Endothelial cell of umbilical vein (primary cell): ENCODE results near the gene ACTG1. TPM values are rescaled to one million over a fixed set of nuclear protein-coding genes. Genes with fewer than 3 reads are reported as not detected.

Experiments used
- BruUV-seq: library from RNA; stranded (reverse); fragments of 400-500 nt; replicated peaks from 2 replicates; lab custom pipeline; 2021; lab: Mats Ljungman, UMichigan
- CTCF ChIA-PET: fragments of 300-600, 350-600 bp; sonication (Branson Sonifier 250); formaldehyde crosslinking; loops from one replicate; lab custom pipeline; 2021; ENCODE audit warnings: antibody characterized with exemption, inconsistent platforms; lab: Charles Lee
- POLR2A ChIA-PET: fragments of 300-600, 350-600 bp; sonication (Branson Sonifier 250); formaldehyde crosslinking; loops from one replicate; lab custom pipeline; 2021; ENCODE audit warnings: antibody characterized with exemption, inconsistent platforms; lab: Charles Lee
- DNase-seq: peaks from one replicate; pipeline ENCODE4 v3.0.0-alpha.2; 2011; ENCODE audit warnings: low read depth, low spot score
- FAIRE-seq: peaks from 2 replicates; lab custom pipeline; 2011; peaks lifted over from hg19 to GRCh38; lab: Jason Lieb, UNC
- H2AFZ ChIP-seq: 2 replicates; pipeline ENCODE4 v1.6.0; 2012; ENCODE audit warnings: low read depth, low read length, control low read depth, inconsistent platforms
- H3K27ac ChIP-seq: 2 replicates; pipeline ENCODE4 v1.5.1; 2011; ENCODE audit warnings: low read depth, mild to moderate bottlenecking, control low read depth, low read length, moderate library complexity; ENCODE audit not compliant: insufficient read depth
- H3K27me3 ChIP-seq, 2 experiments: 2 replicates each; pipeline versions ENCODE4 v1.6.0 to v1.6.1; 2011; ENCODE audit warnings: low read length in 2 of 2, mixed read lengths in 1 of 2; ENCODE audit not compliant: control insufficient read depth in 2 of 2, insufficient read depth in 2 of 2
- H3K36me3 ChIP-seq, 2 experiments: 2 replicates in 1 of 2; 3 replicates in 1 of 2; pipeline ENCODE4 v1.5.1; 2011; ENCODE audit warnings: low read length in 2 of 2, mild to moderate bottlenecking in 1 of 2, moderate library complexity in 1 of 2; ENCODE audit not compliant: control insufficient read depth in 2 of 2, insufficient read depth in 2 of 2; ENCODE audit errors: extremely low read depth in 1 of 2
- H3K4me1 ChIP-seq: 3 replicates; pipeline ENCODE4 v1.5.1; 2011; ENCODE audit warnings: mild to moderate bottlenecking, low read length; ENCODE audit not compliant: control insufficient read depth, insufficient read depth; ENCODE audit errors: extremely low read depth
- H3K4me2 ChIP-seq: 2 replicates; pipeline ENCODE4 v1.6.1; 2011; ENCODE audit warnings: low read length, control low read depth, mixed read lengths; ENCODE audit not compliant: insufficient read depth
- H3K4me3 ChIP-seq, 3 experiments: fragments of 200-600 bp in 1 of 3; sonication (generic), shearing (Covaris generic) in 1 of 3; replicated peaks in 1 of 3; 2 replicates each; pipeline ENCODE4 v1.5.1; 2011 to 2016; ENCODE audit warnings: control low read depth in 3 of 3, low read length in 3 of 3, mild to moderate bottlenecking in 2 of 3, inconsistent platforms in 1 of 3, low read depth in 1 of 3, moderate library complexity in 1 of 3; ENCODE audit not compliant: insufficient read depth in 1 of 3
- H3K79me2 ChIP-seq: 2 replicates; pipeline ENCODE4 v1.6.0; 2012; ENCODE audit warnings: low read length, inconsistent platforms; ENCODE audit not compliant: control insufficient read depth, insufficient read depth
- H3K9ac ChIP-seq: replicated peaks from 2 replicates; pipeline ENCODE3; 2011; ENCODE audit warnings: low read length, control low read depth; ENCODE audit not compliant: insufficient read depth; ENCODE audit errors: extremely low read depth
- H3K9me1 ChIP-seq: replicated peaks from 3 replicates; pipeline ENCODE4 v1.6.0; 2011; ENCODE audit warnings: mild to moderate bottlenecking, low read length; ENCODE audit not compliant: control insufficient read depth, insufficient read depth; ENCODE audit errors: extremely low read depth
- H3K9me3 ChIP-seq: replicated peaks from 2 replicates; pipeline ENCODE4 v1.5.1; 2012; ENCODE audit warnings: low read length, inconsistent platforms; ENCODE audit not compliant: control insufficient read depth, insufficient read depth
- H4K20me1 ChIP-seq: replicated peaks from 2 replicates; pipeline ENCODE3; 2011; ENCODE audit warnings: mild to moderate bottlenecking, low read length; ENCODE audit not compliant: control insufficient read depth, insufficient read depth; ENCODE audit errors: extremely low read depth
- CTCF ChIP-seq, 2 donors: IDR thresholded peaks; 1 replicate in 1 of 2; 2 replicates in 1 of 2; pipeline ENCODE4 v1.5.1; 2011; ENCODE audit warnings: low read length in 2 of 2, mild to moderate bottlenecking in 2 of 2, moderate library complexity in 2 of 2, control low read depth in 1 of 2, inconsistent platforms in 1 of 2, low read depth in 1 of 2; ENCODE audit not compliant: insufficient read depth in 1 of 2; ENCODE audit errors: extremely low read depth in 1 of 2
- EZH2 ChIP-seq: IDR thresholded peaks from 2 replicates; pipeline ENCODE4 v1.6.1; 2012; ENCODE audit warnings: borderline replicate concordance, low read depth, mild to moderate bottlenecking, moderate library complexity, low read length, inconsistent platforms; ENCODE audit not compliant: severe bottlenecking
- FOS ChIP-seq: IDR thresholded peaks from 2 replicates; pipeline ENCODE4 v1.6.1; 2011; ENCODE audit warnings: mild to moderate bottlenecking, low read length, moderate library complexity, borderline replicate concordance; ENCODE audit not compliant: insufficient read depth
- GATA2 ChIP-seq: IDR thresholded peaks from 2 replicates; pipeline ENCODE4 v1.7.0; 2011; ENCODE audit warnings: low read depth, mild to moderate bottlenecking, moderate library complexity, mixed read lengths, low read length; ENCODE audit not compliant: insufficient read length, insufficient read depth
- JUN ChIP-seq: IDR thresholded peaks from 2 replicates; pipeline ENCODE4 v1.6.1; 2011; ENCODE audit warnings: borderline replicate concordance, low read depth; ENCODE audit not compliant: insufficient read length, insufficient read depth
- MYC ChIP-seq: IDR thresholded peaks from one replicate; pipeline ENCODE4 v1.6.1; 2011; ENCODE audit warnings: mild to moderate bottlenecking, low read depth, low read length
- POLR2A ChIP-seq: IDR thresholded peaks from 2 replicates; pipeline ENCODE4 v1.6.1; 2012; ENCODE audit warnings: low read depth, mild to moderate bottlenecking, control low read depth, low read length
- POLR2AphosphoS5 ChIP-seq: IDR thresholded peaks from 2 replicates; pipeline ENCODE4 v1.6.1; 2012; ENCODE audit warnings: low read depth, mild to moderate bottlenecking, control low read depth, low read length, moderate library complexity; ENCODE audit not compliant: insufficient read depth
- dilution Hi-C: fragments of 300-500 bp; cut with MboI; formaldehyde crosslinking; loops from one replicate; pipeline ENCODE4 v1.15.0; 2019; ENCODE audit warnings: low sequenced_read_pairs; ENCODE audit not compliant: extremely low pct_ligation_motif_present
- intact Hi-C: fragments of 100-400 bp; cut with micrococcal nuclease; formaldehyde crosslinking; loops from one replicate; pipeline ENCODE4 v1.10.0; 2022
- polyA plus RNA-seq, 4 experiments: library from polyadenylated mRNA; depleted of rRNA in 3 of 4; stranded (reverse) in 3 of 4; unstranded in 1 of 4; fragments of >200 nt; gene quantifications; 2 replicates each; pipeline versions ENCODE4 v1.2.1 to v1.2.3, GENCODE V29; 2011 to 2012; ENCODE audit warnings: missing spikeins in 1 of 4
- total RNA-seq: library from RNA; stranded (reverse); gene quantifications from 2 replicates; pipeline ENCODE4 v1.2.3, GENCODE V29; 2021
- TF ChIP-seq, protein P1 (sequence below): IDR thresholded peaks from 2 replicates; pipeline ENCODE4 v1.6.1; 2011; ENCODE audit not compliant: insufficient read depth, insufficient read length

Gene ACTG1
- total and polyA plus RNA-seq, 2 donors (not counting 3 experiments of a cell fraction or from before 2014, with no cell fraction given) = 6,127 to 10,663 TPM

- no TSS peak for BruUV-seq
- ChIA-PET CTCF (interaction anchor here (0.9 to 2.6 kb wide), 10 partner anchors 8 to 297 kb away, joined by 3 to 16 read pairs (median 4); no protein-coding TSS in a partner anchor), POLR2A (interaction anchor here (0.8 to 1.0 kb wide), 3 partner anchors 10 to 15 kb away, joined by 4 to 6 read pairs (median 6); no protein-coding TSS in a partner anchor)
Observed at GRCh38 chr17:81551458-81552243, 39.1 kb upstream of the ACTG1 start.

DNA sequence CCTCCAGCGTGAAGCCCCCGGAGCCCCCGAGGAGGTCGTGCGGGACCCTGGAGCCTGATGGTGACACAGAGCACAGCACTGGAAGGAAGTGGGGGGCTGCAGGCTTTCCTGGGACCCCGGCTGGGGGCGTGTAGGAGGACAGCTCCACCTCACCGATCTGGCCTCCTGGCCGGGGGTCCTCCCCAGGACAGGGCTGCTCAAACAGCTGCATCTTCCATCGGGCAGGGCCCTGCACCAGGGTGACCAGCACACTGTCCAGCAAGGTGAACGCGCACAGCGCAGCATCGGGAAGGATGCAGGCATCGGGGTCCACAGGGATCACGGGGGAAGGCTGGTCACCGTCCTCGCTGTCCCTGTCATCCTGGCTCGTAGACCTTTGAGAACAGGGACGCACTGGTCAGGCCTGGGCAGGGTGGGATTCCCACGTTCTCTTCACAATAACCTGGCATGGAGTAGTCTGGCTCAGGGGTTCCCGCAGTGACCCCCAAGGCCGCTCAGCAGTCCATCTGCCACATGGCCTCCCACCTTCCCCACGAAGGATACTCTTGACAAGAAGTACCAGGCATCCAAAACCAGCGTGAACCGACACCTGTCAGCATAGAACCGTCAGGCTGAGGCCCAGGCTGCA lies 38.3 kb upstream of the ACTG1 start:
- Histone ChIP-seq H4K20me1 (no peaks in the 10 kb centered on the region), H3K9ac (no peak overlapping the region), H3K27ac (no peak overlapping the region), H2AFZ (no peak overlapping the region), H3K9me1 (no peaks in the 10 kb centered on the region), H3K79me2 (peaks cover 33% of the 10 kb centered on the region), H3K4me2 (peak overlapping the region; percentile 61), H3K36me3 (peaks cover 4 to 35% of the 10 kb centered on the region in 2 experiments), H3K4me1 (peaks cover 26% of the 10 kb centered on the region), H3K9me3 (no peaks in the 10 kb centered on the region), H3K4me3 (peak overlapping the region in 2 of 3 experiments; percentile 61 to 93), H3K27me3 (no peaks in the 10 kb centered on the region)
- TF ChIP-seq MYC (no peak), GATA2 (no peak), POLR2A (no peak), FOS (no peak), POLR2AphosphoS5 (no peak), EZH2 (no peak), JUN (no peak), CTCF (IDR thresholded peaks at IDR 0.05; ENCODE audit: extremely low read depth in 1 of 2, insufficient read depth in 1 of 2, low read depth in 1 of 2, low read length in 2 of 2) (no peak)
- TF ChIP-seq, protein P1, sequence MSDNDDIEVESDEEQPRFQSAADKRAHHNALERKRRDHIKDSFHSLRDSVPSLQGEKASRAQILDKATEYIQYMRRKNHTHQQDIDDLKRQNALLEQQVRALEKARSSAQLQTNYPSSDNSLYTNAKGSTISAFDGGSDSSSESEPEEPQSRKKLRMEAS = no peak
- no peak for DNase-seq
- dilution Hi-C loops = no loop called here
- BruUV-seq = no TSS peak
- no peak for FAIRE-seq
- ChIA-PET POLR2A (interaction anchor here (0.9 kb wide), 1 partner anchor 16 kb away, joined by 4 read pairs; no protein-coding TSS in a partner anchor), CTCF (interaction anchor here (1.0 to 2.6 kb wide), 7 partner anchors 11 to 296 kb away, joined by 3 to 16 read pairs (median 5); no protein-coding TSS in a partner anchor)
- intact Hi-C loops = no loop called here

More at GRCh38 chr17:81551458-81552243, 39.1 kb upstream of the ACTG1 start:
- peak overlapping the region; percentile 70 for H2AFZ ChIP-seq
- peak overlapping the region; percentile 61 to 93 (median 72) for H3K4me3 ChIP-seq
- H3K9ac ChIP-seq = peak overlapping the region; percentile 64
- TF ChIP-seq JUN (no peak), POLR2A (peak; percentile 28)
- dilution Hi-C loops = no loop called here
- no peaks in the 10 kb centered on the region for H4K20me1 ChIP-seq
- peaks cover 33% of the 10 kb centered on the region for H3K79me2 ChIP-seq
- H3K4me2 ChIP-seq = peak overlapping the region; percentile 61
- H3K27me3 ChIP-seq = no peaks in the 10 kb centered on the region
- intact Hi-C loops = loop anchor here (2.0 kb wide), 1 partner anchor 25 kb away; no protein-coding TSS in a partner anchor
- DNase-seq (peak; percentile 69), FAIRE-seq (no peak)
- H3K9me1 ChIP-seq = no peaks in the 10 kb centered on the region
- no peaks in the 10 kb centered on the region for H3K9me3 ChIP-seq
- peaks cover 4 to 34% of the 10 kb centered on the region in 2 experiments for H3K36me3 ChIP-seq
- peak overlapping the region; percentile 79 for H3K27ac ChIP-seq
- H3K4me1 ChIP-seq = peaks cover 33% of the 10 kb centered on the region
